Astrocyte of the cerebellum (primary cell): ENCODE measurements around the gene PPFIA2.

ENCODE experiments used
- DNase-seq: peaks from one replicate; pipeline ENCODE4 v3.0.0-alpha.2; 2011; ENCODE audit warnings: low read depth
- H3K4me3 ChIP-seq: 2 replicates; pipeline ENCODE4 v1.5.1; 2011; ENCODE audit warnings: mild to moderate bottlenecking, low read depth, low read length, moderate library complexity
- in situ Hi-C: cut with HindIII; loops from 2 replicates; pipeline ENCODE4 v1.10.0; 2017; ENCODE audit warnings: low sequenced_read_pairs
- TF ChIP-seq, protein P1 (sequence below): IDR thresholded peaks from 2 replicates; pipeline ENCODE4 v1.5.1; 2012; ENCODE audit warnings: low read length, low read depth, moderate library complexity, mild to moderate bottlenecking; ENCODE audit errors: missing control alignments

The PPFIA2 gene

DNA sequence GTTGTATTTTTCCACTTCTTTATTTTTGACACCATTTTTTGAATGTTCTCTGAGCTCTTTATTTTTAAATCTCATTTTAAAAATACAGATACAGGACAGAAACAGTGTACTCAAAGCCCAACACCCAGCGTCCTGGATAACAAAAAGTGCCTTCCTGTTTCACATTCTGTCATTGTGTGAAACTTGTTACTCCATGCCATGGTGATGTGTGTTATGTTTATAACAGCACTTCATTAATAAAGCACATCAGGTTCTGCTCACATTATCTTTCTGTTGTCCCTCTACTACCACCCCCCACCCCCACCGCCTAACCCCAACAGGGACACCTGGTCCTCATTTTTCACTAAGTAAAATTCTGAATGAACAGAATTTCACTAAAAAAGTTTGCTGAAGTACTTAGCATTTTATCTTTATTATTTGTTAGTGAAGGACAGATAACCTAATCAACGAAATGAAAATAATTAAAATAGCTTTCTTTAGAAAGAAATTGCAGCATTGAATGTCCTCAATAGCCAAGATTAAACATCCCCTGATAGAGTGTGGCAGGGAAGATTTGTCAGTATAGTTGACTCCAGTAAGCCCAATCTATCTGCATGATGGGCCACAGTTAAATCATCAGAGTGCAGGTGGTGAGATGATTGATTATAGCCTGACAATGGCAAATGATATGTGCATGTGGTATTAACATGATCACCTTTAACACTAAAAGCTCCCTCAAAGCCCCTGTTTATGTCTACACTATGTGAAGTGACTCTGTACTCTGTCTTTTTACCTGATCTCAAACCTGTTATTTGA lies 527.4 kb downstream of the PPFIA2 start:
- in situ Hi-C loops, result no loop called here
- TF ChIP-seq, protein P1, sequence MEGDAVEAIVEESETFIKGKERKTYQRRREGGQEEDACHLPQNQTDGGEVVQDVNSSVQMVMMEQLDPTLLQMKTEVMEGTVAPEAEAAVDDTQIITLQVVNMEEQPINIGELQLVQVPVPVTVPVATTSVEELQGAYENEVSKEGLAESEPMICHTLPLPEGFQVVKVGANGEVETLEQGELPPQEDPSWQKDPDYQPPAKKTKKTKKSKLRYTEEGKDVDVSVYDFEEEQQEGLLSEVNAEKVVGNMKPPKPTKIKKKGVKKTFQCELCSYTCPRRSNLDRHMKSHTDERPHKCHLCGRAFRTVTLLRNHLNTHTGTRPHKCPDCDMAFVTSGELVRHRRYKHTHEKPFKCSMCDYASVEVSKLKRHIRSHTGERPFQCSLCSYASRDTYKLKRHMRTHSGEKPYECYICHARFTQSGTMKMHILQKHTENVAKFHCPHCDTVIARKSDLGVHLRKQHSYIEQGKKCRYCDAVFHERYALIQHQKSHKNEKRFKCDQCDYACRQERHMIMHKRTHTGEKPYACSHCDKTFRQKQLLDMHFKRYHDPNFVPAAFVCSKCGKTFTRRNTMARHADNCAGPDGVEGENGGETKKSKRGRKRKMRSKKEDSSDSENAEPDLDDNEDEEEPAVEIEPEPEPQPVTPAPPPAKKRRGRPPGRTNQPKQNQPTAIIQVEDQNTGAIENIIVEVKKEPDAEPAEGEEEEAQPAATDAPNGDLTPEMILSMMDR, result no peak
- DNase-seq, result no peak
- H3K4me3 ChIP-seq, result no peak overlapping the region

DNA sequence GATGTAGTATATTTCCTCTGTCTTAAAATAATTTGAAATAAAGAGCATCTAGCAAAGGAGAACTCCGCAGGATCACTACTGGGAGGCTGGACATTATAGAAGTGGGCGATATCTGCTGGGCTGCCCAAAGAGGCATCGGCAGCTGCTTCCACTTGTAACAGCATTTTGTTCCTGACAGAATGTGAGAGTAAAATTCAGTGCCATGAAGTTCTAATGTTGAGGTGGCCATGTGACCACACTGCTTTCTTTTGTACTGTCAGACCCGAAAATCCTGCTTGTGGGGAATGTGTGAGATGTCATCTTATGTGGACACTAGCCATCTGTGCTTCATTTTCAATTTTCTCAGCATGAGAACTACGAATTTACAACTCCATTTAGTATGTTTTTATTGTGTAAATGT lies 529.4 kb downstream of the PPFIA2 start:
- TF ChIP-seq, protein P1, result no peak
- no peak overlapping the region for H3K4me3 ChIP-seq
- in situ Hi-C loops, result no loop called here
- DNase-seq, result no peak

DNA sequence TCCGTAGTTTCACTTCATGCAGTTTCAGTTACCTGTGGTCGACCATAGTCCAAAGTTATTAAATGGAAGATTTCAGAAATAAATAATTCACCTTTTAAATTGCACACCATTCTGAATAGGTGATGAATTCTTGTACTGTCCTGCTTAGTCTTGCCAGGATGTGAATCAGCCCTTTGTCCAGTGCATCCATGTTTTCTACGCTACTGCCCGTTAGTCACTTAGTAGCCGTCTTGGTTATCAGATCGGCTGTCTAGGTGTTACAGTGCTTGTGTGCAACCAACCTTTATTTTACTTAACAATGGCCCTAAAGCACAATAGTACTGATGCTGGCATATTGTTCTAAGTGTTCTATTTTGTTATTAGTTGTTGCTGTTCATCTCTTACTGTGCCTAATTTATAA lies 534.5 kb downstream of the PPFIA2 start:
- no peak for DNase-seq
- H3K4me3 ChIP-seq, result no peak overlapping the region
- in situ Hi-C loops, result no loop called here
- TF ChIP-seq, protein P1, result no peak

DNA sequence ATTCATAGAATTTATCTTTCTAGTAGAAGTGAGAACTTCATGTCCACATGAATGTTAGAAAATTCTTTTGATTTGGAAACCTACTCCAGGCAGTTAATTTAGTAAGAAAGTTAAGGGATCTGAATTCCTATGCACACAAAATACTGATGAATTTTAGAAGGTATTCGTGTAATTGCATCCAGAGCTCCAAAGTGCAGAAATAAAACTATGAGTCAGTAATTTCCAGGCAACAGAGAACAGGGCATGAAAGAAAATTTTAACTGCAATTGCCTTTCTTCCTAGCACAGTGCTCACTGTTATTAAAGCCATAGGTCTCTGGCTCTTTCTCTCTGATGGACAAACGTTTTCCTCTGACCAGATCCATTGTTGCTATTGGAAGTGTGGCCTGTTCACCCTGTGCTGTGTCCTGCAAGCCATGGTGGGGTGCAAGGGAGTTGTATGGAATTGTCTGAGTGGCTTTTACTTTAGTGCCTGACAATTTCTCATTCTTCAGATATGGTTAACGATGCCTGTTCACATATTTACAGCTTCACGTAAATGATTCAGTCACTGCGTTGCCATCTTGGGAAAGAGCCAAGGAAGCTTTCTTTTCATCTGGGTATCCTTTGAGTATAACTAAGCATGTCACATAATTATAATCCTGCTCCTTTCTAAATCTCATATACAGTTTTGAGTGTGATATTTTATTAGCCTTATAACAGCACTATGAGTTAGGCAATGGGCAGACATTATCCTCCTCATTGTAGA lies 536.1 kb downstream of the PPFIA2 start:
- H3K4me3 ChIP-seq, result no peak overlapping the region
- TF ChIP-seq, protein P1, result no peak
- in situ Hi-C loops, result no loop called here
- no peak for DNase-seq

DNA sequence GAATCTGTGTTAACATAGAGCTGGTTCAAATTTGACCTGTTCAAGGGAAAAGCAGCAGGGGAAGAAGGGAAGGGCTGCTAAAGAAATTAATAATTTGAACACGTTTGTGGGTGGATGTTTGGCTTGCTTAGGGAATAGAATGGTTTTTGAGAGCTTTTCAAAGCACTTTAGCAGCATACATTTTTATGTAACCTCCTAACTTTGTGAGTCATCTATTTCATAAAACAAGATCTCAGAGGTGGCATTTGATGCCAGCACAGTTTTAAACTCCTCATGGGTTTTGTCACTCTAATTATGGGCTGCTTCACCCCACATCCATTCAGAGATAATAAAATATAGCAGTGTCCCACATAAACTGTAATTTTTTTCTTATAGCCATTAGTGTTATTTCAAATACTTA lies 537.5 kb downstream of the PPFIA2 start:
- in situ Hi-C loops, result no loop called here
- H3K4me3 ChIP-seq, result no peak overlapping the region
- TF ChIP-seq, protein P1, result no peak
- DNase-seq, result no peak

DNA sequence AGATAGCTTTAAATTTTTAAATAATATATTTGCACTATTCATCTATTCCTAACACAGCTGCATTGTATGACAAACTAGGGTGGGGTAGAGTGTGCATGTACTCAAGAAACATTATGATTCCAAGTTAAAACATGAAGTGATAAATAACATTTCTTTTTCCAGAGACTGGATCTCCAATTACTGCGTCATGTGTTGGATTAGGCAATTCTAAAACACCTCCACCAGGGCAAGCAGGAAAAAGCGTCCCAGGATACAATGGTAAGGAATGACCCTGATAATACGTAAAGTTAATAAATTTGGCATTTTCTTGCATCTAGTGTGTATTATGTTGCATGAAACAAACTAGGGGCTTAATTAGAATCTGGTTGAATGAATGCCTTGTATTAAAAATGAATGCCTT lies 542.4 kb downstream of the PPFIA2 start:
- no peak overlapping the region for H3K4me3 ChIP-seq
- TF ChIP-seq, protein P1, result no peak
- in situ Hi-C loops, result no loop called here
- no peak for DNase-seq
